ENCODE results near the gene SPHK1.
A peak's percentile ranks its signal among the peaks of the same experiment; 100 is the strongest.
"Not testable (repeated sequence)": the region's sequence is repeated elsewhere in the genome, so short reads cannot be mapped to it uniquely, and the experiment has no call there.

Gene SPHK1, protein sequence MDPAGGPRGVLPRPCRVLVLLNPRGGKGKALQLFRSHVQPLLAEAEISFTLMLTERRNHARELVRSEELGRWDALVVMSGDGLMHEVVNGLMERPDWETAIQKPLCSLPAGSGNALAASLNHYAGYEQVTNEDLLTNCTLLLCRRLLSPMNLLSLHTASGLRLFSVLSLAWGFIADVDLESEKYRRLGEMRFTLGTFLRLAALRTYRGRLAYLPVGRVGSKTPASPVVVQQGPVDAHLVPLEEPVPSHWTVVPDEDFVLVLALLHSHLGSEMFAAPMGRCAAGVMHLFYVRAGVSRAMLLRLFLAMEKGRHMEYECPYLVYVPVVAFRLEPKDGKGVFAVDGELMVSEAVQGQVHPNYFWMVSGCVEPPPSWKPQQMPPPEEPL

DNA sequence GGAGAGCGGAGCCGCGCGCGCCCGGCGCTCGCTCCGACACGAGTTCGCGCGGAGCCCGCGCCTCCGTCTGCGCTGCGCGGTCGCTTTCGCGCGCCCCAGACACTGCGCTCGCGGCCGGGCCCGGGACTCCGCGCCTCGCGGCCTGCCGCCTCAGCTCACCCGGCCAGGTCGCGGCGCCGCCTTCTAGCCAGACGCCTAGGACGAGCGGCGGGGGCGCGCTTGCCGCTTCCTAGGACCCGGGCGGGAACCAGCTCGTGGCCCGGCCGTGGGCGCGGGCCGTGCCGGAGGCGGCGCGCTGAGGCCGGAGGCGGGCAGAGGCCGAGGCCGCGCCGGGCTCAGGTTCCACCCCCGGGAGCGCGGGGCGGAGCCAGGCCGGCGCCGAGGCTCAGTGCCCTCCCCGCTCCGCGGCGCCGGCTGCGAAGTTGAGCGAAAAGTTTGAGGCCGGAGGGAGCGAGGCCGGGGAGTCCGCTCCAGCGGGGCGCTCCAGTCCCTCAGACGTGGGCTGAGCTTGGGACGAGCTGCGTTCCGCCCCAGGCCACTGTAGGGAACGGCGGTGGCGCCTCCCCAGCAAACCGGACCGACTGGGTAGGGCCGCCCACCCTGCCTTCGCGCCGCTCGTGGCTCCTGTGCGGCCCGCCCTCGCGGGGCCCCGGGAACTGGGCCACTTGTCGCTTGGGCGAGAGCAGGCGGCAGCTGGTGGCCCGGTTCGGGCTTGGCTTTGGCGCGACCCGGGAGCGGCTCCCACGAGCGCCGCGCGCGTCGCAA lies at the start of gene SPHK1:
TSS of gene SPHK1 (plus strand) at position 388 of the 765 bp plus-strand sequence. CDS start 1,036 bp downstream, outside the sequence.
- DNase-seq (ENCODE audit: low spot score) = peak; percentile 87

DNA sequence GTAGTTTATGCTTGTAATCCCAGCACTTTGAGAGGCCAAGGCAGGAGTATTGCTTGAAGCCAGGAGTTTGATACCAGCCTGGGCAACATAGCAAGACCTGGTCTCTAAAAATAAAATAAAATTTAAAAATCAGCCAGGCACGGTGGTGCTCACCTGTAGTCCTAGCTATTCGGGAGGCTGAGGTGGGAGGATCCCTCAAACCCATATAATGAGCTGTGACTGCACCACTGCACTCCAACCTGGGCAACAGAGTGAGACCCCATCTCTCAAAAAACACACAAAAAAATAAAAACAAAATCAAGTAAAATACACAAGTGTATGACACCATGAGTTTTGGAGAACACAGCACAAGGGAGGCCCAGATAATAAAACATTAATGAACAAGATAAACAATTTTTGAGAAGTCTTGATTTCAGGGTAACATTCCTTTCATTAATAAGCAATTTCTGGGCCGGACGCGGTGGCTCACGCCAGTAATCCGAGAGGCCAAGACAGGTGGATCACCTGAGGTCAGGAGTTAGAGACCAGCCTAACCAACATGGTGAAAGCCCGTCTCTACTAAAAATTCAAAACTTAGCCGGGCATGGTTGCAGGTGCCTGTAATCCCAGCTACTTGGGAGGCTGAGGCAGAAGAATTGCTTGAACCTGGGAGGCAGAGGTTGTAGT lies 48.6 kb upstream of the SPHK1 start:
- no peak for DNase-seq (ENCODE audit: low spot score)

DNA sequence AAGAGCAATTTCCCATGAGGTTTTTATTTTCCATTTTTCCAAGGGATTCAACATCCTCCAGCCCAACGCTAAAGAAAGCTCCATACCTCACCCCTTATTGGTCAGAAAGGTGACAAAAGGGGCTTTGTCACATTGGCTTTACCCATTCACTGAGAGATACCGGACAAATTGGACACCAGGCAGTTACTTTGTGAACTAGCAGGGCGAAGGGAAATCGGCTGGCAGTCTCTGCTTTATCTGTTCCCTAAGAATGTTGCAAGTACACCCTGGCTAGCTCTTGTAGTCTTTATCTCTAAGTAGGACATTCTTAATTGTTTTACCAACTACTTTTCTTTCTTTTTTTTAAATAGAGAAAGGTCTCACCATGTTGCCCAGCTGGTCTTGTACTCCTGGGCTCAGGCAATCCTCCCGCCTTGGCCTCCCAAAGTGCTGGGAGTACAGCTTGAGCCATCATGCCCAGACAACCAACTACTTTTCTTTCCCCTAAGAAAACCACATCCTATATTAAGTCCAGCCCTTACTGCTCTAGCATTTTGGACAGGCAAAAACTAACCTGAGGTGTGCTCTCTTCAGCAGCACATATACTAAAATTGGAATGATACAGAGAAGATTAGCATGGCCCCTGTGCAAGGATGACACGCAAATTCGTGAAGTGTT lies 47.5 kb upstream of the SPHK1 start:
- no peak for DNase-seq (ENCODE audit: low spot score)

DNA sequence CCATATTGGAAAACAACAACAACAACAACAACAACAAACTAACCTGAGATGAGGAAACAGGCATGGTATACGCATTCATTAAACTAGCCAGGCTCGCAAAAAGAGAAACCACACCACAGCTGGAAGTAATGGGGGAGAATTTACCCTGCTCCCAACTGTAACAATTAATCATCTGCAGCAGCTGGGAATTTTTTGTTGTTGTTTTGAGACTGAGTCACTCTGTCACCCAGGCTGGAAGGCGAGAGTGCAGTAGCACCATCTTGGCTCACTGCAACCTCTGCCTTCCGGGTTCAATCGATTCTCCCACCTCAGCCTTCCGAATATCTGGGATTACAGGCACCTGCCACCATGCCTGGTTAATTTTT lies 47.0 kb upstream of the SPHK1 start:
- DNase-seq (ENCODE audit: low spot score) = no peak

DNA sequence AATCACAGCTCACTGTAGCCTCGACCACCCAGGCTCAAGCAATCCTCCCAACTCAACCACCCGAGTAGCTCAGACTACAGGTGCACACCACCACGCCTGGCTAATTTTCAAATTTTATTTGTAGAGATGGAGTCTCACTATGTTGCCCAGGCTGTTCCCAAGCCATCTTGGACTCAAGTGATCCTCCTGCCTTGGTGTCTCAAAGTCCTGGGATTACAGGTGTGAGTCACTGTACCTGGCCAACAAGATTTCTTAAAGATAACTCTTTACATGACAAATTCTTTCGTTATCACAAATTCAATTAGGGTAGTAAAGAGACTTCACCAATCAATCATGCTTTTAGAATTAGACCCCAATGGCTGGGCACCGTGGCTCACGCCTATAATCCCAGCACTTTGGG lies 43.1 kb upstream of the SPHK1 start:
- DNase-seq (ENCODE audit: low spot score) = no peak

DNA sequence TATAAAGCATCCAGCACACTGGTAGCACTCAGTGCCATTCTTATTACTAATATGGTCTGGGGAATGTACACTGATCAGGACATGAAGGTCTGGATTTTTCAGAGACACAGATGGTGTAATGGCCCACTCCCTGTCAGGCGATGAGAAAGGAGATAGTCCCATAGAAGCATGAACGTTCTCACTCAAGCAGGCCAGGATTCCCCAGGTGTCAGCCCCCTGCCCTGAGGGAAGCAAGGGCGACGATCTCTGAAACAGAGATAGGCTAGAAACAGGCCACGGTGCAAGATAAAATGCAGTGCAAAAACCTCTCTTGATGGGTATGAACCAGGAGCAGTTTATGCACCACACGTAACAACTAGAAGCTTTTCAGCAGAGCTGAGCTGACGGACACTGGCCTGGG lies 41.3 kb upstream of the SPHK1 start:
- no peak for DNase-seq (ENCODE audit: low spot score)

DNA sequence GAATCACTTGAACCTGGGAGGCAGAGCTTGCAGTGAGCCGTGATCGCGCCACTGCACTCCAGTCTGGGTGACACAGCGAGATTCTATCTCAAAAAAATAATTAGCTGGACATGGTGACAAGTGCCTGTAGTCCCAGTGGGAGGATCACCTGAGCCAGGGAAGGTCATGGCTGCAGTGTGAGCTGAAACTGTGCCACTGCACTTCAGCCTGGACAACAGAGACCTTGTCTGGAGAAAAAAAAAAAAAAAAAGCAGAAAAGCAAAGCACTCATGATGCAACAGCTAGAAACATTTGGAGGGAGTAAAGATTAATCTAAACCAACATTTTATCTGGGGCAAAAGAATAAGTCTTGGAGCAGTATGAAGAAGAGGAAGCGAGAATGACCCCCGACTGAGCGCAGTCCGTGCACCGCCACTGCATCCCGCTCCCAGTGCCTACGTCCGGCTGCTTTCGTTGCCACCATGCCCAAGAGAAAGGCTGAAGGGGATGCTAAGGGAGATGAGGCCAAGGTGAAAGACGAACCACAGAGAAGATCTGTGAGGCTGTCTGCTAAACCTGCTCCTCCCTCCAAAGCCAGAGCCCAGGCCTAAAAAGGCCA lies 38.9 kb upstream of the SPHK1 start:
- no peak for DNase-seq (ENCODE audit: low spot score)

DNA sequence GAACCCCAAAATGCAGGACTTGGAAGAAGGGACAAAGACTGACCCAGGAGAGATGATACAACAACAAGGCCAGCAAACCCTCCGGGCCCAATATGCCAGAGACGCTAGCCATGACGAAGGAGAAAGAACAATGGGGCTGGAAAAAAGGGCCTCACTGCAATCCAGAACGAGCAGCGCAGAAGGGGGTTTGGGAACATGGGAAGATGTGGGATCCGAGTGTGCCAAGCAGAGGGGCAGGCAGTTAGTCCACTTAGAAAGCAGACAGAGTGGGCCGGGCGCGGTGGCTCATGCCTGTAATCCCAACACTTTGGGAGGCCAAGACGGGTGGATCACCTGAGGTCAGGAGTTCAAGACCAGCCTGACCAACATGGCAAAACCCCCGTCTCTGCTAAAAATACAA lies 37.5 kb upstream of the SPHK1 start:
- not testable (repeated sequence) for DNase-seq (ENCODE audit: low spot score)

GRCh38 chr17:76350463-76350862 lies 33.9 kb upstream of the SPHK1 start:
- DNase-seq (ENCODE audit: low spot score) = no peak

GRCh38 chr17:76351526-76352071 lies 32.8 kb upstream of the SPHK1 start:
- DNase-seq (ENCODE audit: low spot score) = no peak

GRCh38 chr17:76353004-76353598 lies 31.3 kb upstream of the SPHK1 start:
- no peak for DNase-seq (ENCODE audit: low spot score)

- DNase-seq (ENCODE audit: low spot score) = peak; percentile 90
Observed at GRCh38 chr17:76353599-76354316, 30.7 kb upstream of the SPHK1 start, which contains the start of gene PRPSAP1. Gene PRPSAP1 (minus strand): TSS chr17:76353916. CDS start chr17:76353703, 213 bp downstream.

DNA sequence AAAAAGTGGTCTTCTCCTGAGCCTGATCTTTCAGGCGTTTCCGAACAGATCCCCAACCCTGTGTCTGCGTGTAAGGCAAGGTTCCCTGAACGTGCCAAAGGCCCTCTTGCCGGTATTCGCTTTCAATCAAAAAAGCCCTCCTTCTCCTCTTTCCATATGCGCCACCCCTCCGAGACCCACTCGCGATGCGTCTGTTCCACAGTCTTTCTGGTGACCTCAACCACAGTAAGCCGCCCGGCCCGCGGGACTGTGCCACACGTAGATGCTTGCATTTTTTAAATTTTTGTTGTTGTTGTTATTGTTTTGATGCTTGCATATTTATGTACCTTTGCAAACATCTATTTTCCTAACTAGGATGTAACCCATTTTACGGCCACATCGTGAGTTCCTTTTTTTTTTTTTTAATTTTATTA lies 30.1 kb upstream of the SPHK1 start:
- DNase-seq (ENCODE audit: low spot score) = no peak

- DNase-seq (ENCODE audit: low spot score) = no peak
Observed at GRCh38 chr17:76354747-76355310, 29.6 kb upstream of the SPHK1 start.

DNA sequence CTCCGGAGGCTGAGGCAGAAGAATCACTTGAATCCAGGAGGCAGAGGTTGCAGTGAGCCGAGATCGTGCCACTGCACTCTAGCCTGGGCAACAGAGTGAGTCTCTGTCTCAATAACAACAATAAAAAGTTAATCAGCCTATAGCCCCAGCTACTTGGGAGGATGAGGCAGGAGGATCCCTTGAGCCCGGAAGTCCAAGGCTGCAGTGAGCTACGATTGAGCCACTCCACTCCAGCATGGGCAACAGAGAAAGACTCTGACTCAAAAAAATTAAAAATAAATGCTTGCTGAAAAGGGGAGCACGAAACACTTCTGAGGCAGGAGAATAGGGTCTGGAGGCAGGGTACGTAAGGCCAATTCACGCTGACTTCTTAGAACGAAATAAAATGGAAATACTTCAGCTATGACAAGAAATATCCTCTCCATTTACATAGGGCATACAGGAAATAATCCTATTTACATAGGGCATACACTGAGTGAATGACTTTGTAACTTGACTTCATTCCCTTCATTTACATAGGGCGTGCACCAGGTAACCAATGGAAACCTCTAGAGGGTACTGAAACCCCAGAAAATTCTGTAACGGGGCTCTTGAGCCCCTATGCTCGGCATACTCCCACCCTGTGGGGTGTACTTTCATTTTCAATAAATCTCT lies 27.5 kb upstream of the SPHK1 start:
- no peak for DNase-seq (ENCODE audit: low spot score)

GRCh38 chr17:76357597-76358158 lies 26.7 kb upstream of the SPHK1 start:
- DNase-seq (ENCODE audit: low spot score) = no peak

GRCh38 chr17:76359375-76359774 lies 25.0 kb upstream of the SPHK1 start:
- no peak for DNase-seq (ENCODE audit: low spot score)

- not testable (repeated sequence) for DNase-seq (ENCODE audit: low spot score)
Observed at GRCh38 chr17:76359776-76360175, 24.6 kb upstream of the SPHK1 start.

DNA sequence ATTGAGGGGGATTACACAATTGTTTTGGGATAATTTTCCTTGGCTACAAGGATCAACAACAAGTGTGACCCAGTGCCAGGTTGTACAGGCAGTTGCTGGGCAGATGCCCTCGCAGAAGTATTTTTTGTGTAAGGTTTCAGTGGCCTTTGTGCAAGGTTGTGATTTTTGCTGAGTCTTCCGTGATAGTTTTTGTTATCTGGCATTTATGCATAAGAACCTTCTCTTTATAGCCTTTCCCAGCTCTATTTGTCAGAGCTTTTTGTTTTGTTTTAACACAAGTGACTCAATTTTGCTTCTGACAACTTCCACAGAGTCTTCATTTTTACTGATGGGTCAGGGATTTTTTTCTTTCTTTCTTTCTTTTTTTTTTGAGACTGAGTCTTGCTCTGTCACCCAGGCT lies 23.9 kb upstream of the SPHK1 start:
- no peak for DNase-seq (ENCODE audit: low spot score)
